ENCODE data around the gene NRP2.

GRCh38 chr2:205771666-205772065, 89.4 kb downstream of the NRP2 start:
- TF ChIP-seq, protein P1, sequence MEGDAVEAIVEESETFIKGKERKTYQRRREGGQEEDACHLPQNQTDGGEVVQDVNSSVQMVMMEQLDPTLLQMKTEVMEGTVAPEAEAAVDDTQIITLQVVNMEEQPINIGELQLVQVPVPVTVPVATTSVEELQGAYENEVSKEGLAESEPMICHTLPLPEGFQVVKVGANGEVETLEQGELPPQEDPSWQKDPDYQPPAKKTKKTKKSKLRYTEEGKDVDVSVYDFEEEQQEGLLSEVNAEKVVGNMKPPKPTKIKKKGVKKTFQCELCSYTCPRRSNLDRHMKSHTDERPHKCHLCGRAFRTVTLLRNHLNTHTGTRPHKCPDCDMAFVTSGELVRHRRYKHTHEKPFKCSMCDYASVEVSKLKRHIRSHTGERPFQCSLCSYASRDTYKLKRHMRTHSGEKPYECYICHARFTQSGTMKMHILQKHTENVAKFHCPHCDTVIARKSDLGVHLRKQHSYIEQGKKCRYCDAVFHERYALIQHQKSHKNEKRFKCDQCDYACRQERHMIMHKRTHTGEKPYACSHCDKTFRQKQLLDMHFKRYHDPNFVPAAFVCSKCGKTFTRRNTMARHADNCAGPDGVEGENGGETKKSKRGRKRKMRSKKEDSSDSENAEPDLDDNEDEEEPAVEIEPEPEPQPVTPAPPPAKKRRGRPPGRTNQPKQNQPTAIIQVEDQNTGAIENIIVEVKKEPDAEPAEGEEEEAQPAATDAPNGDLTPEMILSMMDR (IDR thresholded peaks at IDR 0.05) = no peak
- TF ChIP-seq POLR2AphosphoS5 (IDR thresholded peaks at IDR 0.05) (no peak), POLR2A (IDR thresholded peaks at IDR 0.05) (no peak)
